K562 (cell line): ENCODE data around the gene TMEM234. TPM values are rescaled to one million over a fixed set of nuclear protein-coding genes. Genes with fewer than 3 reads are reported as not detected.

Source experiments
- ATAC-seq: fragments of 200-7000 bp; cut with Tn5 transposase; 3 replicates; pipeline ENCODE4 v1.9.1; 2020; ENCODE audit warnings: moderate library complexity
- BruUV-seq: library from RNA; stranded (reverse); fragments of 400-500 nt; replicated peaks from 2 replicates; lab custom pipeline; 2021; lab: Mats Ljungman, UMichigan
- CTCF ChIA-PET: fragments of 300-600 bp; formaldehyde crosslinking; extraction: SDS; loops from one replicate; lab custom pipeline; 2021; ENCODE audit warnings: low intra/inter-chr PET ratio; lab: Yijun Ruan, JAX
- POLR2A ChIA-PET: fragments of 300-600, 350-650 bp; sonication (Branson Sonifier 250); formaldehyde crosslinking; extraction: SDS; loops from one replicate; lab custom pipeline; 2021; ENCODE audit warnings: antibody characterized with exemption, inconsistent platforms; lab: Yijun Ruan, JAX
- DNase-seq, 4 experiments: peaks; one replicate each; pipeline versions ENCODE4 v3.0.0 to v3.0.0-alpha.2; 2011 to 2018; ENCODE audit warnings: low spot score in 3 of 4, mixed read lengths in 3 of 4; ENCODE audit errors: extremely low read depth in 1 of 4
- FAIRE-seq: peaks from 2 replicates; lab custom pipeline; 2011; peaks lifted over from hg19 to GRCh38; lab: Jason Lieb, UNC
- H2AFZ ChIP-seq: 2 replicates; pipeline ENCODE4 v1.6.0; 2011; ENCODE audit warnings: low read depth, low read length, control low read depth, inconsistent platforms
- H3K27ac ChIP-seq: fragments of 200-600 bp; 3 replicates; pipeline ENCODE4 v1.8.0; 2011; ENCODE audit warnings: low read depth, mild to moderate bottlenecking, control low read depth, inconsistent platforms, low read length, moderate library complexity, mixed read lengths; ENCODE audit errors: extremely low read depth
- H3K27me3 ChIP-seq, 2 experiments: fragments of 300-600 bp in 1 of 2; 2 replicates in 1 of 2; 3 replicates in 1 of 2; pipeline versions ENCODE4 v1.6.0 to v1.8.0; 2011; ENCODE audit warnings: inconsistent platforms in 2 of 2, low read length in 2 of 2, mild to moderate bottlenecking in 1 of 2, mixed read lengths in 1 of 2, moderate library complexity in 1 of 2; ENCODE audit not compliant: control insufficient read depth in 2 of 2, insufficient read depth in 2 of 2
- H3K36me3 ChIP-seq: fragments of 300-600 bp; 3 replicates; pipeline ENCODE4 v1.8.0; 2011; ENCODE audit warnings: mild to moderate bottlenecking, low read length, inconsistent platforms; ENCODE audit not compliant: control insufficient read depth, insufficient read depth
- H3K4me1 ChIP-seq, 2 experiments: fragments of 200-600 bp in 1 of 2; replicated peaks in 1 of 2; 2 replicates in 1 of 2; 3 replicates in 1 of 2; pipeline versions ENCODE4 v1.5.1 to v1.8.0; 2011; ENCODE audit warnings: inconsistent platforms in 2 of 2, low read length in 2 of 2, mild to moderate bottlenecking in 1 of 2, mixed read lengths in 1 of 2, moderate library complexity in 1 of 2; ENCODE audit not compliant: control insufficient read depth in 2 of 2, insufficient read depth in 2 of 2
- H3K4me2 ChIP-seq: 2 replicates; pipeline ENCODE4 v1.6.1; 2011; ENCODE audit warnings: low read length, control low read depth, inconsistent platforms, mixed read lengths; ENCODE audit not compliant: insufficient read depth
- H3K4me3 ChIP-seq: fragments of 200-600 bp; sonication (generic), shearing (Covaris generic); 2 replicates; pipeline ENCODE4 v1.5.1; 2016; ENCODE audit warnings: control low read depth, inconsistent platforms
- H3K79me2 ChIP-seq: fragments of 200-600 bp; 3 replicates; pipeline ENCODE4 v1.8.0; 2011; ENCODE audit warnings: low read length, inconsistent platforms; ENCODE audit not compliant: control insufficient read depth, insufficient read depth
- H3K9ac ChIP-seq, 2 experiments: 2 replicates each; pipeline versions ENCODE4 v1.6.0 to v1.6.1; 2011; ENCODE audit warnings: low read depth in 2 of 2, low read length in 2 of 2, control low read depth in 1 of 2, inconsistent platforms in 1 of 2, mild to moderate bottlenecking in 1 of 2, mixed read lengths in 1 of 2; ENCODE audit not compliant: insufficient read depth in 1 of 2
- H3K9me1 ChIP-seq: one replicate; pipeline ENCODE4 v1.6.0; 2011; ENCODE audit warnings: inconsistent platforms, mild to moderate bottlenecking, low read length, moderate library complexity; ENCODE audit not compliant: control insufficient read depth, insufficient read depth
- H3K9me3 ChIP-seq: replicated peaks from 2 replicates; pipeline ENCODE4 v1.5.1; 2011; ENCODE audit warnings: low read depth, low read length, inconsistent platforms; ENCODE audit not compliant: control insufficient read depth, insufficient read depth
- H4K20me1 ChIP-seq: replicated peaks from 2 replicates; pipeline ENCODE4 v1.6.1; 2011; ENCODE audit warnings: low read length, inconsistent platforms, mixed read lengths; ENCODE audit not compliant: control insufficient read depth, insufficient read depth
- BCL6 ChIP-seq: fragments of 250-450 bp; sonication (Bioruptor Pico); IDR thresholded peaks from 2 replicates; pipeline ENCODE4 v1.4.0; 2020
- CBX2 ChIP-seq: fragments of 200-600 bp; sonication (generic); IDR thresholded peaks from one replicate; pipeline ENCODE4 v1.6.1; 2012; ENCODE audit warnings: mild to moderate bottlenecking, low read length, inconsistent platforms; ENCODE audit not compliant: insufficient read depth, poor library complexity, severe bottlenecking
- GABPB2 ChIP-seq: fragments of 250-450 bp; sonication (Bioruptor Pico); conservative IDR thresholded peaks from 2 replicates; pipeline ENCODE4 v1.5.1; 2021; ENCODE audit warnings: mild to moderate bottlenecking
- GTF2A2 ChIP-seq: IDR thresholded peaks from 2 replicates; pipeline ENCODE4 v1.6.1; 2016; ENCODE audit warnings: mild to moderate bottlenecking, missing genetic modification characterization, missing compliant biosample characterization
- IRF2 ChIP-seq: sonication (generic); formaldehyde crosslinking; IDR thresholded peaks from 2 replicates; pipeline ENCODE4 v1.8.1; 2022; ENCODE audit warnings: mild to moderate bottlenecking, missing genetic modification reagents
- KAT8 ChIP-seq: fragments of 450-650 bp; IDR thresholded peaks from 2 replicates; pipeline ENCODE4 v1.6.1; 2016; ENCODE audit warnings: low read depth, mild to moderate bottlenecking
- KLF6 ChIP-seq: fragments of 250-450 bp; sonication (Bioruptor Pico); IDR thresholded peaks from 2 replicates; pipeline ENCODE4 v1.4.0; 2020; ENCODE audit warnings: mild to moderate bottlenecking, moderate library complexity, borderline replicate concordance
- RBM34 ChIP-seq: fragments of 200-400 bp; formaldehyde crosslinking; IDR thresholded peaks from 2 replicates; pipeline ENCODE4 v1.6.1; 2018; ENCODE audit warnings: low read length, borderline replicate concordance; ENCODE audit not compliant: insufficient read depth
- SIN3B ChIP-seq: fragments of 450-650 bp; IDR thresholded peaks from 2 replicates; pipeline ENCODE4 v1.6.1; 2017; ENCODE audit warnings: low read depth, mild to moderate bottlenecking, moderate library complexity
- XRCC5 ChIP-seq: fragments of 200-400 bp; formaldehyde crosslinking; IDR thresholded peaks from 2 replicates; pipeline ENCODE4 v1.6.1; 2017; ENCODE audit warnings: low read depth, mild to moderate bottlenecking, low read length
- ZBTB33 ChIP-seq: sonication (generic); formaldehyde crosslinking; IDR thresholded peaks from 2 replicates; pipeline ENCODE4 v1.8.1; 2023; ENCODE audit warnings: mild to moderate bottlenecking, missing genetic modification reagents
- ZBTB9 ChIP-seq: fragments of 450-650 bp; formaldehyde crosslinking; IDR thresholded peaks from 2 replicates; pipeline ENCODE4 v1.4.0; 2020; ENCODE audit warnings: mild to moderate bottlenecking, moderate library complexity
- ZNF12 ChIP-seq: sonication (generic); formaldehyde crosslinking; IDR thresholded peaks from 2 replicates; pipeline ENCODE4 v1.4.0; 2020; ENCODE audit warnings: mild to moderate bottlenecking, missing genetic modification reagents
- ZNF133 ChIP-seq: fragments of 250-450 bp; sonication (Bioruptor Pico); IDR thresholded peaks from 2 replicates; pipeline ENCODE4 v1.4.0; 2020; ENCODE audit warnings: mild to moderate bottlenecking
- ZNF175 ChIP-seq: fragments of 200-800 bp; sonication (Bioruptor generic); IDR thresholded peaks from 2 replicates; pipeline ENCODE4 v1.6.1; 2016; ENCODE audit warnings: low read depth, mild to moderate bottlenecking, missing genetic modification characterization, missing compliant biosample characterization
- WGBS: fragments of 100-300 bp; shearing (Covaris generic); methylation state at CpG from one replicate; pipeline ENCODE4 v1.1.6; 2016; ENCODE audit warnings: low coverage, mixed read lengths; ENCODE audit not compliant: insufficient coverage; ENCODE audit errors: missing lambda C conversion rate; 5-methylcytosine and 5-hydroxymethylcytosine counted together
- in situ Hi-C: fragments of 300-500 bp; cut with MboI; formaldehyde crosslinking; loops from 4 replicates; pipeline ENCODE4 v1.15.0; 2018; ENCODE audit warnings: inconsistent platforms, mixed read lengths
- intact Hi-C: fragments of 100-400 bp; cut with micrococcal nuclease; formaldehyde crosslinking; loops from 2 replicates; pipeline ENCODE4 v1.14.2; 2022
- polyA plus RNA-seq, 8 experiments: library from polyadenylated mRNA; depleted of rRNA in 4 of 8; stranded (reverse) in 5 of 8; unstranded in 3 of 8; fragments of >200 nt; fragmentation: Nextera tagmentation in 2 of 8; fragmentation: Illumina TruSeq in 1 of 8; extraction: Ambion mirVana in 2 of 8; extraction: Trizol in 1 of 8; gene quantifications; 2 replicates each; pipeline versions ENCODE4 v1.2.1 to v1.2.3, GENCODE V29; 2011 to 2014; ENCODE audit warnings: inconsistent platforms in 1 of 8, missing spikeins in 1 of 8
- total RNA-seq, 7 experiments: library from RNA; depleted of rRNA in 6 of 7; stranded (reverse); fragments of >200 nt in 6 of 7; fragmentation: Illumina TruSeq in 2 of 7; extraction: Trizol in 2 of 7; gene quantifications; 2 replicates each; pipeline versions ENCODE4 v1.2.1 to v1.2.3, GENCODE V29; 2011 to 2021; ENCODE audit warnings: low replicate concordance in 1 of 7
- TF ChIP-seq, protein P1 (sequence below): fragments of 450-650 bp; IDR thresholded peaks from 2 replicates; pipeline ENCODE4 v1.6.1; 2016; ENCODE audit warnings: borderline replicate concordance
- TF ChIP-seq, protein P2 (sequence below): fragments of 450-650 bp; IDR thresholded peaks from 2 replicates; pipeline ENCODE4 v1.6.1; 2016; ENCODE audit warnings: antibody characterized with exemption

Gene TMEM234
- total and polyA plus RNA-seq, 9 of the 15 experiments (the other 6 are each of a cell fraction or from before 2014, with no cell fraction given), result 5.0 to 12.9 (median 7.6) TPM

GRCh38 chr1:32239790-32240139 is 17.6 kb upstream of the TMEM234 start:
- H3K79me2 ChIP-seq, result no peaks in the 10 kb centered on the region
- ChIA-PET CTCF (no interaction called here), POLR2A (interaction anchor here (1.2 kb wide), 2 partner anchors 9 to 20 kb away, joined by 3 to 4 read pairs; no protein-coding TSS in a partner anchor)
- WGBS, result 95% methylated on average over 15 of the region's 20 CpGs
- ATAC-seq (no peak), FAIRE-seq (no peak), DNase-seq (no peak)
- intact Hi-C loops, result no loop called here
- H3K9me1 ChIP-seq, result no peaks in the 10 kb centered on the region
- no peaks in the 10 kb centered on the region for H3K27me3 ChIP-seq
- TF ChIP-seq KLF6 (CRISPR knock-in tag) (no peak), GABPB2 (no peak), ZNF12 (CRISPR knock-in tag) (no peak), KAT8 (no peak), ZBTB33 (CRISPR knock-in tag) (peak; percentile 95), XRCC5 (no peak), ZNF175 (no peak), ZBTB9 (CRISPR knock-in tag) (no peak), RBM34 (no peak), BCL6 (CRISPR knock-in tag) (no peak), SIN3B (no peak), ZNF133 (CRISPR knock-in tag) (no peak), GTF2A2 (tag) (no peak), CBX2 (no peak), IRF2 (0 out of 2 replicates have a peak, but pooled peaks have one; percentile 44)
- TF ChIP-seq, protein P1, sequence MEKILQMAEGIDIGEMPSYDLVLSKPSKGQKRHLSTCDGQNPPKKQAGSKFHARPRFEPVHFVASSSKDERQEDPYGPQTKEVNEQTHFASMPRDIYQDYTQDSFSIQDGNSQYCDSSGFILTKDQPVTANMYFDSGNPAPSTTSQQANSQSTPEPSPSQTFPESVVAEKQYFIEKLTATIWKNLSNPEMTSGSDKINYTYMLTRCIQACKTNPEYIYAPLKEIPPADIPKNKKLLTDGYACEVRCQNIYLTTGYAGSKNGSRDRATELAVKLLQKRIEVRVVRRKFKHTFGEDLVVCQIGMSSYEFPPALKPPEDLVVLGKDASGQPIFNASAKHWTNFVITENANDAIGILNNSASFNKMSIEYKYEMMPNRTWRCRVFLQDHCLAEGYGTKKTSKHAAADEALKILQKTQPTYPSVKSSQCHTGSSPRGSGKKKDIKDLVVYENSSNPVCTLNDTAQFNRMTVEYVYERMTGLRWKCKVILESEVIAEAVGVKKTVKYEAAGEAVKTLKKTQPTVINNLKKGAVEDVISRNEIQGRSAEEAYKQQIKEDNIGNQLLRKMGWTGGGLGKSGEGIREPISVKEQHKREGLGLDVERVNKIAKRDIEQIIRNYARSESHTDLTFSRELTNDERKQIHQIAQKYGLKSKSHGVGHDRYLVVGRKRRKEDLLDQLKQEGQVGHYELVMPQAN, result no peak
- TF ChIP-seq, protein P2, sequence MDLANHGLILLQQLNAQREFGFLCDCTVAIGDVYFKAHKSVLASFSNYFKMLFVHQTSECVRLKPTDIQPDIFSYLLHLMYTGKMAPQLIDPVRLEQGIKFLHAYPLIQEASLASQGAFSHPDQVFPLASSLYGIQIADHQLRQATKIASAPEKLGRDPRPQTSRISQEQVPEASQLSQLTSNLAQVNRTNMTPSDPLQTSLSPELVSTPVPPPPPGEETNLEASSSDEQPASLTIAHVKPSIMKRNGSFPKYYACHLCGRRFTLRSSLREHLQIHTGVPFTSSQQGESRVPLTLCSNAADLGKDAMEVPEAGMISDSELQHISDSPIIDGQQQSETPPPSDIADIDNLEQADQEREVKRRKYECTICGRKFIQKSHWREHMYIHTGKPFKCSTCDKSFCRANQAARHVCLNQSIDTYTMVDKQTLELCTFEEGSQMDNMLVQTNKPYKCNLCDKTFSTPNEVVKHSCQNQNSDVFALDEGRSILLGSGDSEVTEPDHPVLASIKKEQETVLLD, result no peak
- no peaks in the 10 kb centered on the region for H3K36me3 ChIP-seq
- no peak overlapping the region for H3K27ac ChIP-seq
- no peaks in the 10 kb centered on the region for H3K9me3 ChIP-seq
- no peak overlapping the region for H3K4me2 ChIP-seq
- in situ Hi-C loops, result no loop called here
- H3K4me1 ChIP-seq, result peaks cover 28 to 32% of the 10 kb centered on the region in 2 experiments; a peak in 4 of 5 replicates
- no peaks in the 10 kb centered on the region for H4K20me1 ChIP-seq
- H3K9ac ChIP-seq, result no peak overlapping the region
- BruUV-seq, result no TSS peak
- no peak overlapping the region for H2AFZ ChIP-seq
- H3K4me3 ChIP-seq, result no peak overlapping the region
